Measurements from ENCODE around the gene CUX1. TPM values are rescaled to one million over a fixed set of nuclear protein-coding genes. Genes with fewer than 3 reads are reported as not detected.

Gene CUX1
- total RNA-seq, 1 experiment from 2014 or later, result 47.6 TPM

GRCh38 chr7:101916041-101916800 is 98.8 kb downstream of the CUX1 start:
- POLR2A ChIA-PET, result no interaction called here
- Mint-ChIP-seq H3K4me3 (ENCODE audit: unreplicated experiment) (no peak overlapping the region), H3K27ac (ENCODE audit: low read depth, unreplicated experiment) (no peak overlapping the region), H3K9me3 (ENCODE audit: unreplicated experiment) (no peaks in the 10 kb centered on the region), H3K27me3 (ENCODE audit: insufficient read depth, unreplicated experiment) (no peaks in the 10 kb centered on the region), H3K36me3 (ENCODE audit: insufficient read depth, unreplicated experiment) (peaks cover 29% of the 10 kb centered on the region), H3K4me1 (ENCODE audit: insufficient read depth, unreplicated experiment) (no peaks in the 10 kb centered on the region)
- intact Hi-C loops (cut with micrococcal nuclease), result no loop called here
- CTCF ChIA-PET, result interaction anchor here (0.6 kb wide), 1 partner anchor 137 kb away, joined by 3 read pairs; no protein-coding TSS in a partner anchor
- no TSS peak for BruUV-seq (replicated peaks)
- TF ChIP-seq CTCF (IDR thresholded peaks at IDR 0.05; ENCODE audit: unreplicated experiment), result no peak
- DNase-seq (ENCODE audit: unreplicated experiment), result no peak

GRCh38 chr7:101916876-101917275 is 99.5 kb downstream of the CUX1 start:
- Mint-ChIP-seq H3K36me3 (ENCODE audit: insufficient read depth, unreplicated experiment) (peaks cover 29% of the 10 kb centered on the region), H3K9me3 (ENCODE audit: unreplicated experiment) (no peaks in the 10 kb centered on the region), H3K27ac (ENCODE audit: low read depth, unreplicated experiment) (no peak overlapping the region), H3K4me3 (ENCODE audit: unreplicated experiment) (no peak overlapping the region), H3K27me3 (ENCODE audit: insufficient read depth, unreplicated experiment) (no peaks in the 10 kb centered on the region), H3K4me1 (ENCODE audit: insufficient read depth, unreplicated experiment) (no peaks in the 10 kb centered on the region)
- TF ChIP-seq CTCF (IDR thresholded peaks at IDR 0.05; ENCODE audit: unreplicated experiment), result no peak
- intact Hi-C loops (cut with micrococcal nuclease), result no loop called here
- POLR2A ChIA-PET, result interaction anchor here (0.6 kb wide), 1 partner anchor 180 kb away, joined by 3 read pairs; no protein-coding TSS in a partner anchor
- no TSS peak for BruUV-seq (replicated peaks)
- CTCF ChIA-PET, result interaction anchor here (0.6 kb wide), 1 partner anchor 136 kb away, joined by 3 read pairs; no protein-coding TSS in a partner anchor
- DNase-seq (ENCODE audit: unreplicated experiment), result no peak

- ChIA-PET CTCF (no interaction called here), POLR2A (interaction anchor here (0.6 kb wide), 1 partner anchor 179 kb away, joined by 3 read pairs; no protein-coding TSS in a partner anchor)
- no peak for TF ChIP-seq CTCF (IDR thresholded peaks at IDR 0.05; ENCODE audit: unreplicated experiment)
- intact Hi-C loops (cut with micrococcal nuclease), result no loop called here
- Mint-ChIP-seq H3K36me3 (ENCODE audit: insufficient read depth, unreplicated experiment) (peaks cover 29% of the 10 kb centered on the region), H3K4me3 (ENCODE audit: unreplicated experiment) (no peak overlapping the region), H3K27ac (ENCODE audit: low read depth, unreplicated experiment) (no peak overlapping the region), H3K9me3 (ENCODE audit: unreplicated experiment) (no peaks in the 10 kb centered on the region), H3K27me3 (ENCODE audit: insufficient read depth, unreplicated experiment) (no peaks in the 10 kb centered on the region), H3K4me1 (ENCODE audit: insufficient read depth, unreplicated experiment) (no peaks in the 10 kb centered on the region)
- BruUV-seq (replicated peaks), result no TSS peak
- DNase-seq (ENCODE audit: unreplicated experiment), result no peak
These were observed 100.1 kb downstream of the CUX1 start for GRCh38 chr7:101917566-101917965.

GRCh38 chr7:101918426-101918825 is 101.0 kb downstream of the CUX1 start:
- H3K9me3 Mint-ChIP-seq (ENCODE audit: unreplicated experiment), result no peaks in the 10 kb centered on the region
- DNase-seq (ENCODE audit: unreplicated experiment), result no peak
- peaks cover under 1% of the 10 kb centered on the region for H3K4me1 Mint-ChIP-seq (ENCODE audit: insufficient read depth, unreplicated experiment)
- ChIA-PET POLR2A (no interaction called here), CTCF (interaction anchor here (0.6 kb wide), 1 partner anchor 310 kb away, joined by 5 read pairs; no protein-coding TSS in a partner anchor)
- no TSS peak for BruUV-seq (replicated peaks)
- H3K27me3 Mint-ChIP-seq (ENCODE audit: insufficient read depth, unreplicated experiment), result no peaks in the 10 kb centered on the region
- intact Hi-C loops (cut with micrococcal nuclease), result no loop called here
- H3K27ac Mint-ChIP-seq (ENCODE audit: low read depth, unreplicated experiment), result no peak overlapping the region
- H3K36me3 Mint-ChIP-seq (ENCODE audit: insufficient read depth, unreplicated experiment), result peaks cover 27% of the 10 kb centered on the region
- no peak overlapping the region for H3K4me3 Mint-ChIP-seq (ENCODE audit: unreplicated experiment)
- TF ChIP-seq CTCF (IDR thresholded peaks at IDR 0.05; ENCODE audit: unreplicated experiment), result no peak
